Vagina (tissue), 2 donors: ENCODE results near the gene CCDC122. TPM values are rescaled to one million over a fixed set of nuclear protein-coding genes. Genes with fewer than 3 reads are reported as not detected.

ENCODE experiments used
- DNase-seq, 2 donors: peaks; one replicate each; pipeline ENCODE4 v3.0.0-alpha.2; 2017; ENCODE audit errors: extremely low spot score in 2 of 2
- H3K27ac ChIP-seq: fragments of 200-600 bp; sonication (generic); one replicate; pipeline ENCODE4 v1.5.1; 2019
- H3K27me3 ChIP-seq: fragments of 200-600 bp; sonication (generic); one replicate; pipeline ENCODE4 v1.5.1; 2019
- H3K36me3 ChIP-seq, 2 donors: fragments of 200-600 bp; sonication (generic); one replicate each; pipeline ENCODE4 v1.5.1; 2017 to 2019
- H3K4me1 ChIP-seq: fragments of 200-600 bp; sonication (generic); one replicate; pipeline ENCODE4 v1.5.1; 2019
- H3K4me3 ChIP-seq, 2 donors: fragments of 200-600 bp; sonication (generic); 1 replicate in 1 of 2; 2 replicates in 1 of 2; pipeline ENCODE4 v1.5.1; 2016 to 2019
- H3K9me3 ChIP-seq: fragments of 200-600 bp; sonication (generic); one replicate; pipeline ENCODE4 v1.5.1; 2019
- POLR2A ChIP-seq, 2 donors: fragments of 450-650 bp; IDR thresholded peaks; one replicate each; pipeline ENCODE4 v1.6.1; 2017; ENCODE audit warnings: antibody characterized with exemption in 2 of 2, mild to moderate bottlenecking in 2 of 2, moderate library complexity in 2 of 2
- POLR2AphosphoS5 ChIP-seq, 2 donors: sonication (generic); formaldehyde crosslinking; IDR thresholded peaks; one replicate each; pipeline ENCODE4 v1.9.0; 2017; ENCODE audit warnings: antibody characterized with exemption in 2 of 2, mild to moderate bottlenecking in 2 of 2, low read depth in 1 of 2; ENCODE audit not compliant: insufficient read depth in 1 of 2
- intact Hi-C: fragments of 100-400 bp; cut with DNase I; formaldehyde crosslinking; loops from one replicate; pipeline ENCODE4 v1.15.1; 2023
- total RNA-seq: library from RNA; depleted of rRNA; stranded (reverse); fragments of >200 nt; gene quantifications from one replicate; pipeline ENCODE4 v1.2.3, GENCODE V29; 2016
- TF ChIP-seq, protein P1 (sequence below), 3 experiments: fragments of 450-650 bp in 2 of 3; fragments of 200-600 bp in 1 of 3; sonication (generic) in 1 of 3; IDR thresholded peaks; one replicate each; pipeline ENCODE4 v1.5.1; 2017 to 2019; ENCODE audit warnings: antibody characterized with exemption in 3 of 3, mild to moderate bottlenecking in 2 of 3, moderate library complexity in 2 of 3

The CCDC122 gene
- total RNA-seq, 1 donor from 2014 or later: 4.9 TPM

DNA sequence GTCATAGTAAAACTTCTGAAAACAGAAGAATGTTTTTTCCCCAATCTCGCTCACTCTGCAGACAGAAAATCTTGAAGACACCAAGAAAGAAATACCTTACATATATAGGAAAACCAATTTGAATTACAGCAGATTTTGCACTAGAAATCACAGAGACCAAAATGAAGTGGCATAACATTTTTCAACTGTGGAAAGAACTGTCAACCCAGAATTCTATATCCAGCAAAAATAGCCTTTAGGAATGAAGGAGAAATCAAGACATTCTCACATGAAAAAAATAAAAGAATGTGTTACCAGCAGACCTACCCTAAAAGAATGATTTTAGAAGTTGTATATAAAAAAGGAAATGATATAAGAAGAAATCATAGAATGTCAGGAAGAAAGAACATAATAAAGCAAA lies 28.7 kb downstream of the CCDC122 start:
- Histone ChIP-seq H3K4me1 (no peaks in the 10 kb centered on the region), H3K27me3 (no peaks in the 10 kb centered on the region), H3K4me3 (no peak overlapping the region), H3K36me3 (peaks cover 0 to 4% of the 10 kb centered on the region in 2 donors), H3K27ac (no peak overlapping the region), H3K9me3 (peaks cover 10% of the 10 kb centered on the region)
- DNase-seq: no peak
- intact Hi-C loops: no loop called here
- TF ChIP-seq, protein P1, sequence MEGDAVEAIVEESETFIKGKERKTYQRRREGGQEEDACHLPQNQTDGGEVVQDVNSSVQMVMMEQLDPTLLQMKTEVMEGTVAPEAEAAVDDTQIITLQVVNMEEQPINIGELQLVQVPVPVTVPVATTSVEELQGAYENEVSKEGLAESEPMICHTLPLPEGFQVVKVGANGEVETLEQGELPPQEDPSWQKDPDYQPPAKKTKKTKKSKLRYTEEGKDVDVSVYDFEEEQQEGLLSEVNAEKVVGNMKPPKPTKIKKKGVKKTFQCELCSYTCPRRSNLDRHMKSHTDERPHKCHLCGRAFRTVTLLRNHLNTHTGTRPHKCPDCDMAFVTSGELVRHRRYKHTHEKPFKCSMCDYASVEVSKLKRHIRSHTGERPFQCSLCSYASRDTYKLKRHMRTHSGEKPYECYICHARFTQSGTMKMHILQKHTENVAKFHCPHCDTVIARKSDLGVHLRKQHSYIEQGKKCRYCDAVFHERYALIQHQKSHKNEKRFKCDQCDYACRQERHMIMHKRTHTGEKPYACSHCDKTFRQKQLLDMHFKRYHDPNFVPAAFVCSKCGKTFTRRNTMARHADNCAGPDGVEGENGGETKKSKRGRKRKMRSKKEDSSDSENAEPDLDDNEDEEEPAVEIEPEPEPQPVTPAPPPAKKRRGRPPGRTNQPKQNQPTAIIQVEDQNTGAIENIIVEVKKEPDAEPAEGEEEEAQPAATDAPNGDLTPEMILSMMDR (IDR thresholded peaks at IDR 0.05): no peak
- TF ChIP-seq POLR2A (IDR thresholded peaks at IDR 0.05): no peak
- TF ChIP-seq POLR2AphosphoS5 (IDR thresholded peaks at IDR 0.05; ENCODE audit: insufficient read depth in 1 of 2, low read depth in 1 of 2): no peak

DNA sequence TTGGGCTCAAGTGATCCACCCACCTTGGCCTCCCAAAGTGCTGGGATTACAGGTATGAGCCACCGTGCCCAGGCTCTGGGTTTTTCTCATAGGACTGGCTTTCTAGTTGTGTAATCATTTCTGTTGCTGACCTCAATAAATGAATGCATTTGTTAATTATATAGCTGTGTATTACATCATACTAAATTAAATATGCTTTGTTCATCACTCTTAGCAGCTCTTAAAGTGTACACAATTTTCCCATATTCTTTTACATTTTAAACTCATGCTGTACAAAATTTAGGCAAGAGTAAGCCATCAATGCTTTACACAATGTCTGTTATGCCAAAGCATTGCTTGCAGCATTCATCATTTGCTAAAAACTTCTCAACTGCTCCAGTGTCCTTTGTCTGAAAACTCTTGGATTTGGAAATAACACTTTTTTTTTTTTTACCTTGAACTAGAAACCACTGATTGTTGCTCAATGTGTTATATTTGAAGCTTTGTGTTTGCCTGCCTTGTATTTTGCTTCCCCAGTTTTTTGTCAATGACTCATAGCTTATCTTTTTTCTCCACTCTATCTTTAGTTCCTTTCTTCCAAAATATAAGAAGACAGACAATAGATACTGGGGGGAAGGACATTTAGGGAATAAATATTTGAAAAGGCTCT lies 31.4 kb downstream of the CCDC122 start:
- intact Hi-C loops: no loop called here
- TF ChIP-seq, protein P1 (IDR thresholded peaks at IDR 0.05): no peak
- TF ChIP-seq POLR2AphosphoS5 (IDR thresholded peaks at IDR 0.05; ENCODE audit: insufficient read depth in 1 of 2, low read depth in 1 of 2) (no peak), POLR2A (IDR thresholded peaks at IDR 0.05) (no peak)
- Histone ChIP-seq H3K27ac (no peak overlapping the region), H3K36me3 (peaks cover 0 to 4% of the 10 kb centered on the region in 2 donors), H3K9me3 (peaks cover 10% of the 10 kb centered on the region), H3K4me1 (no peaks in the 10 kb centered on the region), H3K4me3 (no peak overlapping the region), H3K27me3 (no peaks in the 10 kb centered on the region)
- no peak for DNase-seq

DNA sequence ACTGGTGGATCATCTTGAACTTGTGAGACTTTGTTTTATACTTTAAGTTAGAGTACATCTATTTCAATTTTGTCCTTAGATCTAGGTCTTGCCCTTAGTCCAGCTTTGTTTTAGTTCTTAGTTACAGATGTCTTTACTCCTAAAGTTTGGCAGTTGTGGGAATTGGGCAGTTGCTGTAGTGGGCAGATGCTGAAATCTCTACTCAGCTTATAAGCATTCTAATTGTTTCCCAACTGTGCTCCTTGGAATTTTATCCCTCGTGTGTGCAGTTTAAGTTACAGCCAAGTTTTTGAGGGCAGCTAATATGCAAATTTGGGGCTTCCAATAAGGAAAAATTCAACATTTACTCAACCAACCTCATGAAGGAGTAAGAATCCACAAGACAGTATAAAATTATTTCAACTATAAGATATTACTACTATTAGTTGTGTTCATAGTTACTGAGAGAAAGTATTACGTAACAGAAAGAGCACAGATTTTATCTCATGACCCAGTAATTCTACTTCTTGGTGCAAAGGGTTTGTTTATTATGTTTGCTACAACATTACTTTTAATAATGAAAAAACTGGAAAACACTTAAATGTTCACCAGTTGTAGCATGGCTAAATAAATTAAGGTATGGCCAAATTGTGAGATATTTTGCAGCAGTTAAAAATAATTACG lies 32.9 kb downstream of the CCDC122 start:
- no peaks in the 10 kb centered on the region for H3K4me1 ChIP-seq
- intact Hi-C loops: no loop called here

DNA sequence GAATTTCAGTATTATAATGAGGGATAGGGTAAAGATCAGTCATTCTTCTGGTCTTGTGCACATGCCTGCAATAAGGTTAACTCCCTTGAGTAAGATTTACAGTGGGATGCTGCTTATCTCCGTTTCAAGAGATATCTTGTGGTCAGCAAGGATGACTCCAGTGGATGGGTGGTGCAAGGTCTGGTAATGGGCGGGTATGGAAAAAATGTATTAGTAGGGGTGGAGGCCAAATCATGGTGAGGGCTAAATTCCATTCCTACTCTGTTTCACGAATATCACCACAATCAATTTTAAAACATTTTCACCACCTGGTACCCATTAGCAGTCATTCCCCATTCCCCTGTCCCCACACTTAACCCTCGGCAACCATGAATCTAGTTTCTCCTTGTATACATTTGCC lies 40.6 kb downstream of the CCDC122 start:
- H3K4me3 ChIP-seq: no peak overlapping the region
- DNase-seq: no peak
- no peaks in the 10 kb centered on the region for H3K4me1 ChIP-seq
- intact Hi-C loops: no loop called here
- no peaks in the 10 kb centered on the region for H3K9me3 ChIP-seq
- H3K36me3 ChIP-seq: no peaks in the 10 kb centered on the region
- TF ChIP-seq, protein P1 (IDR thresholded peaks at IDR 0.05): no peak
- TF ChIP-seq POLR2A (IDR thresholded peaks at IDR 0.05): no peak
- TF ChIP-seq POLR2AphosphoS5 (IDR thresholded peaks at IDR 0.05; ENCODE audit: insufficient read depth in 1 of 2, low read depth in 1 of 2): no peak
- H3K27ac ChIP-seq: no peak overlapping the region
- no peaks in the 10 kb centered on the region for H3K27me3 ChIP-seq

More for the DNA sequence above, 32.9 kb downstream of the CCDC122 start:
- Histone ChIP-seq H3K36me3 (peaks cover 0 to 4% of the 10 kb centered on the region in 2 donors), H3K4me3 (no peak overlapping the region), H3K27me3 (no peaks in the 10 kb centered on the region), H3K9me3 (no peaks in the 10 kb centered on the region), H3K27ac (no peak overlapping the region)
- DNase-seq: no peak
- TF ChIP-seq POLR2AphosphoS5 (IDR thresholded peaks at IDR 0.05; ENCODE audit: insufficient read depth in 1 of 2, low read depth in 1 of 2): no peak
- TF ChIP-seq POLR2A (IDR thresholded peaks at IDR 0.05): no peak
- TF ChIP-seq, protein P1 (IDR thresholded peaks at IDR 0.05): no peak

DNA sequence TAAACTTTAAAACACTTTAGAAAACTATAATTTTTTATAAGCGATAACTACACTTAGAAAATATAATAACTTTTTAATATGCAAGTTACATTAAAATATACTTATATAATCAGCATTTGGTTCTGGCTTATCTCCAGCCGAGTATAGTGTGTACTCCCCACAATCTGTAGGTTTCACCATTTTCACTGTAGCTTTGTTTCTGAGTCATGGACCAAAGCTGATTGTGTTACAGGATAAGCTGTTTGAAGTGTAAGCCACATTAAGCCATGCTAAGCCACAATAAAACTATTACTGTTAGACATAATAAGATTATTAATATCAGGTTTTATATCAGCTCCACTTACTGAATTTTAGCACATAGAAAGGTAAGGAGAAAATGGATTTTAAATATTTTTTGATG lies 43.8 kb downstream of the CCDC122 start:
- TF ChIP-seq, protein P1 (IDR thresholded peaks at IDR 0.05): no peak
- TF ChIP-seq POLR2AphosphoS5 (IDR thresholded peaks at IDR 0.05; ENCODE audit: insufficient read depth in 1 of 2, low read depth in 1 of 2): no peak
- TF ChIP-seq POLR2A (IDR thresholded peaks at IDR 0.05): no peak
- no peak overlapping the region for H3K27ac ChIP-seq
- H3K4me1 ChIP-seq: no peaks in the 10 kb centered on the region
- H3K9me3 ChIP-seq: no peaks in the 10 kb centered on the region
- no peak overlapping the region for H3K4me3 ChIP-seq
- no peak for DNase-seq
- H3K36me3 ChIP-seq: no peaks in the 10 kb centered on the region
- no peaks in the 10 kb centered on the region for H3K27me3 ChIP-seq
- intact Hi-C loops: no loop called here
